ENCODE results near the gene GPR87.
A peak's percentile ranks its signal among the peaks of the same experiment; 100 is the strongest.

GPR87 gene

GRCh38 chr3:151315136-151315535 is 1.5 kb downstream of the GPR87 start:
- no peak for DNase-seq (ENCODE audit: low spot score)

DNA sequence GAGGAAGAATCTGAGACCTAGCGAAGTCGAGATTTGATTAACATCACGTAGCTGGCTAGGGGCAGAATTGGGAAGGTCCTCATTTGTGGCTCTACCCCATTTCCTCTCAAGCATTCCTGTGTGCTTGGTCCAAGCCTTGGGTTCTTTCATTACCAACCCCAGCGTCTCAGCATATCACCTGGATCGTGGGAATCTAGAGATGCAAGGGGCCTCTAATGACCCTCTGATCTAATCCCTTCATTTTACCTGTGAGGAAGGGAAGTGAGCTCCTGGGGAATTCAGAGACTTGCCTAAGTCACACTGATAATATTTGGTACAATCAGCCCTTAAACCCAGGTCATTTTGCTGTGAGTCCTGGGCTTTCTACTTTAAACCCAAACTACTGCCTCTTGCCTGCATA is 2.0 kb downstream of the GPR87 start:
- no peak for DNase-seq (ENCODE audit: low spot score)

DNA sequence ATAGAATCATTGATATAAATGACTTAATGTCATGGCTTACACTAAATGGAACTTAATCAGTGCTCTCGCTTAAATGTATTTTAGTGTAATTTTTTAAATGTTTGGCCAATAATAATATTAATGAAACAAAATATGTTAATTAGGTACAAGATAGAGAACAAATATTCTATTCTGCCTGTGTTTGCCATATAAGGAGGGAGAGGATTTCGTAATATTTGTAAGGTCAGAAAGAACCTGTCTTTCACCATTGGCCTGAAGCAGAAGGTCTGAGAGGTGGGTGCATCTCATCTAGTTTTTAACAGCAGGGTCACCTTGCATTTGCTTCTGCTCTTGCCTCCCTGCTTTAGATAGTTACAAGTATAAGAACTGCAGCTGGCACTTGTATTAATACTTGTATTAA is 2.5 kb downstream of the GPR87 start:
- no peak for DNase-seq (ENCODE audit: low spot score)

- no peak for DNase-seq (ENCODE audit: low spot score)
Measured at GRCh38 chr3:151312972-151313371, 3.6 kb downstream of the GPR87 start.

DNA sequence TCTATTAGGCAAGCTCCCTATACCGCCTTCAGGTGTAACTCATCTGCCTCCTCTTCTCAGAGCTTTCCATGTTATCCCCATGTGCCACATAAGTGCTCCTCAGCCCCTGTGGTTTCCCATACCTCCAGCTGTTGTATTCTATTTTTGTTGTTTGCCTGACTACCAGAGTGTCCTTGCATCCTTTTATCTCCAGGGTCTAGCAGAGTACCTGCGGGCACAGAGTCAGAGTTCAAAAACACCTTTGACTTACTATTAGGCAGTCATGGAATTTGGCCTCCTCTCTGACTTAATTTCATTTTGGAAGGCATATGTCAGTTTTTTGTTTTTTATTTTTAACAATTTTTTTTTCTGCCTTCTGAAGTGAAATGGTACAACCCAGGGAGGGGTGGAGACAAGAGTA is 7.1 kb downstream of the GPR87 start:
- DNase-seq (ENCODE audit: low spot score) = no peak

DNA sequence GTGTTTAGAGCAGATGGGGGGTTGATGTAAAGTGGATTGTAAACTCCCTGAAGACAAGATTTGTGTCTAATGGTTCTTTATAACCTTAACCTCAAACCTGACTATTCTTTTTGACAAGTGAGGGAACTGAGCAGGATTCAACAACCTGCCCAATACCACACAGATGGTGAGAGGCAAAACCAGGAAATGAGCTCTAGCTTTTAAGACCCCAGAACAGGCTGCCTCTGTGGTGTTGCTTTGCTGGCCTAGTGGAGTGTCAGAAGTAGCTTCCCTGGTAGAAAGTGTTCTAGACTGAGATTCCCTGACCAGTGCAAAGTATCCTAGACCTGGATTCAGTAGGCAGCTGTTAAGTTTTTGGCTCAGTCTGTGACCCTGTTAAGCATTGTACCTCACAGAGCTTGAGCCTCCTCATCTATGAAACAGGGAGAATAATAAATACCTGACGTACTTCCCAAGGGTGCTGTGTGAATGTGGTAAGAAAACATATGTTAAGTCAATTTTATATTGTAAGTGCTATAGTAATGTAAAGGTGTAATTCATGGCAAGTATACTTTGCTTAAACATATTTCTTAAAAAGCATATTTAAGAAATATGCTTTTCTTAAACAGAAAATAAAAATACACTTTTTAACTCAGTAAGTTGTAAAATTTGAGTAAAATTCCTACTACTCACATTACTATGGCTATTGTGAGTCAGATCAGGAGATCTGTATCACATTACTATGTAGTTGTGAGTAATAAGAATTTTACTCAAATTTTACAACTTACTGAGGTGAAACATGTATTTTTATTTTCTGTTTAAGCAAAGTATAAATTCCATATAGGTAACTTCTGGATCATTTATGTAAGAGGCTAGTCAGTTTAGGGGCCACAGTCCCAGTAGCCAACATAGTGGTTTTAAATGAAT is 8.8 kb downstream of the GPR87 start:
- no peak for DNase-seq (ENCODE audit: low spot score)

DNA sequence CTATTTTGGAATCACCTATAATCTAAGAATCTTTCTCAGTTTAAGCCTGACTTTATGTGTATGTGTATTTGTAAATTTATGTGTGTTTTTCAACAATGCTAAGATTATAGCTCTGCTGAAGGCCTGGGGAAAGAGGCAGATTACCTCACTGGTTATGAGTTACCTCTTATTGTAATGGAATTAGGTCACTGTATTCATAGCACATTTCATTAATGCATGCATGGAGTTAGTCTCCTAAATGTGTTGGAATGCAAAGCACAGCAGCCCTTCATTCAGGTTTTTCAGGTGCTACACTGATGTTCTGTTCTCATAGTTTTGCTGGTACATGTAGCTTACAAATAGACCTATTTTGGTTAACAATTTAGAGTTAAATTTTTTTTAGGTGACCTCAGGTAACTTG is 9.5 kb downstream of the GPR87 start:
- DNase-seq (ENCODE audit: low spot score) = no peak

- no peak for DNase-seq (ENCODE audit: low spot score)
Measured at GRCh38 chr3:151306168-151306810, 10.3 kb downstream of the GPR87 start.

DNA sequence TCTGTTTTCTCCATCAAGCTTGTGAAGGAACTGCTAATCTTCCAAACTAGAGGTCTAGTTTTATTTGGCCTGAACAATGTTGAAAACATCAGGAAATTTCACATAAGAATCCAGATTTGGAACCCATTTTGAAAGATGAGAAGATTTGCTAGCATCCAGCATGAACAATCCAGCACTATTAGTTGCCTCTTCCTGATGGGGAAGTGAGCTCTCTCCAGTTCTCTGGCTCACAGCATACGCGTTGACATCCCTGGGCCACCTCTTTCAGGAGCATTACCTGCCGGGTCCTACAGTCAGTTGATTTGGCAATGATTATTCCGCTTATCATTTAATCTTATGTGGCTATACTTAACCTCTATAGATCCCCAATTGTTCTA is 10.9 kb downstream of the GPR87 start:
- DNase-seq (ENCODE audit: low spot score) = no peak

DNA sequence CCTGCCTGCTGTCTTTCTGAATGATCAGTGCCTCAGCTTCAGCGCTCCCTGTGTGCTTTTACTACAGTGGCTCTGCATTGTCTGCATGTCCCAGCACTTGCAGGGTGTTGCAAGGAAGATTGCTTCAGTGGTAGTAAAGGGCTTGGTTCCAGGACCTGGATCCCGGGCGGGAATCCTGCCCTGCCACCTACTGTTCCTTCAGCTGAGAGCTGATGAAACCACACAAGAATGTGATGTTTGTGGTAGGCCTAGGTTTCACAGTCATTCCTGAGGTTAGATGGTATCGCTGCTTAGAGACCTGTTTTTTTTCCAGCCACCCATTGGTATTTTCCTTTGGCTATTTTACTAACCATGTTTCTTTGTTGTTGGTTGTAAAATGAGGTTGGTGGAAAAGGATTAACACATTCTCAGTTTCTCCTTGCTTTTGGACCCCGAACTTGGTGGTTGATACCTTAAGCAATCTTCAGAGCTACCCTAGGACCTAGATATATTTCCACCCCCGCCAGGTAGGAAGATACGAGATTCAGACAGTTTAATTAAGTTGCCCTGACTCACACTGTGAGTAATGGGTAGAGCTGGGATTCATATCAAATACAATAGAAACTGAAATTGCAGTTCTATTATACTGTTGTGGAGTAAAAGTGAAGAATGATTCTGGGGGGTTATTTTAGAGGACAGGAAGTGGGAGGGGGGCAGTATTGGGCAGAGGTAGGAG is 11.4 kb downstream of the GPR87 start:
- peak; percentile 56 for DNase-seq (ENCODE audit: low spot score)

DNA sequence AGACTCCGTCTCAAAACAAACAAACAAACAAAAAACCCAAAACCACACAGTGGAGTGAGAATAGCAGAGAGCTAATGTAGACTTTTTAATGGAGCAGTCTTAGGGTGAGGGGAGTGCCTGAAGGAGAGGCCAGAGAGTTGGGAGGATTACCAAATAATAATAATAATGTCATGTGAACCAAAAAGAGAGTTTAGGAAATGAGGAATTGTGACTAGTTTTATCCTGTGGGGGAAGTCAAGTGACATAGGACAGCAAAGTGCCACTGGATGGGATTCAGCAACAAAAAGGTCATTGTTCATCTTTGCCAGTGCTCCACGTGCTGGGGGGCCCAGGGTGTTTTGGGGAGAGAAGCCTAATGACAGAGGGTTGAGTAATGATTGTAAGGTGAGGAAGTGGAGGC is 12.9 kb downstream of the GPR87 start:
- DNase-seq (ENCODE audit: low spot score) = no peak

DNA sequence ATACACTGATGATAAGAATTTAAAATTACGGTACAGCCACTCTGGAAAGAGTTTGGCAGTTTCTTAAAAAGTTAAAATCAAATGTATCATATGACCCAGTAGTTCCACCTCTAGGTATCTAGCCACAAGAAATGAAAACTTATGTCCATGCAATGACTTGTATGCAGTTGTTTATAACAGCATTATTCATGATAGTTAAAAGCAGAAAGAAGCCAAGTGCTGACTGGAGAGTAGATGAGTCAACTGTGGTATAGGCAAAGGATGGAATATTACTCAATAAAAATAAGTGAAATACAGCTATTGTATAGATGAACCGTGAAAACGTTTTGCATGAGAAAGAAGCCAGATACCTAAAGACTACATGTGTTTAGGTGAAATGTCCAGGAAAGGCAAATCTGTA is 14.8 kb downstream of the GPR87 start:
- DNase-seq (ENCODE audit: low spot score) = no peak

- DNase-seq (ENCODE audit: low spot score) = no peak
Measured at GRCh38 chr3:151300539-151300938, 16.1 kb downstream of the GPR87 start.

GRCh38 chr3:151299006-151299405 is 17.6 kb downstream of the GPR87 start:
- no peak for DNase-seq (ENCODE audit: low spot score)

DNA sequence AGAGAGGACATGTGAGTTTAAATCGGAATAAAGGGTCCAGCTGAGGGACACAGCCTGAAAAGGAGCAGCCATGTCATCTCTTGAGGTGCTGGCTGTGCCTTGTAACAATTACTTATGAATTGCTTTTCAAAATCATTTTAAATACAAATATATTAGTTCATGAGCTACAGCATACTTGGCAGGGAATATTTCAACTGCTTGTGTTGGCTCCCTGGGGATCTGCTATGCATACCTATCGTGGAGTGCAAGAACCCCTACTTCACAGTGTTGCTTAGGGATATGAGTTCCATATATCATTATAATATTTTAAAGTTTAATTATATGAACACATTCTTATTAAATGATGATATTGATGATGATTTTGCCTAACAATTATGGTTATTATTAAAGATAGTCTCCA is 19.2 kb downstream of the GPR87 start:
- DNase-seq (ENCODE audit: low spot score) = no peak

GRCh38 chr3:151296226-151296625 is 20.4 kb downstream of the GPR87 start:
- no peak for DNase-seq (ENCODE audit: low spot score)

- peak; percentile 93 for DNase-seq (ENCODE audit: low spot score)
Measured at GRCh38 chr3:151293127-151293526, 23.5 kb downstream of the GPR87 start.

GRCh38 chr3:151290673-151291072 is 25.9 kb downstream of the GPR87 start:
- peak; percentile 58 for DNase-seq (ENCODE audit: low spot score)

DNA sequence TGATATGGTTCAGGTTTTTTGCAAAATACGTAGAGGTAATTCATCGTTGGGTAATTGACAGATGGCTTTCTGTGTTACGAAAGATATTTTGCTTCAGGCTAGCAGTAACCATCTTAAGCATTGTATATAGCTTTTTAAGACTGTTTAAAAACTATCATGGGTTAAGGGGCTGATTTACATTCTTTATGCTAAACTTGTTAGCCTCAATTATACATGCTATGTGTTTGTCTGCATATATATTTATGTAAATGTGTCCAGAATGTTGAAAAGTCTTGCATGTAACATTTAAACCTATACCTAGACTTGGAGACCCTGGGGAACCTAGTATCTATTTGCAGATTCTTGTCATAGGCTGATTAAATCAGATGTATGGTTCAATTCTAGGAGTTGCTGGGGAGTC is 27.2 kb downstream of the GPR87 start:
- no peak for DNase-seq (ENCODE audit: low spot score)

GRCh38 chr3:151285940-151286339 is 30.7 kb downstream of the GPR87 start:
- DNase-seq (ENCODE audit: low spot score) = no peak

GRCh38 chr3:151283907-151284461 is 32.6 kb downstream of the GPR87 start:
- DNase-seq (ENCODE audit: low spot score) = peak; percentile 62

DNA sequence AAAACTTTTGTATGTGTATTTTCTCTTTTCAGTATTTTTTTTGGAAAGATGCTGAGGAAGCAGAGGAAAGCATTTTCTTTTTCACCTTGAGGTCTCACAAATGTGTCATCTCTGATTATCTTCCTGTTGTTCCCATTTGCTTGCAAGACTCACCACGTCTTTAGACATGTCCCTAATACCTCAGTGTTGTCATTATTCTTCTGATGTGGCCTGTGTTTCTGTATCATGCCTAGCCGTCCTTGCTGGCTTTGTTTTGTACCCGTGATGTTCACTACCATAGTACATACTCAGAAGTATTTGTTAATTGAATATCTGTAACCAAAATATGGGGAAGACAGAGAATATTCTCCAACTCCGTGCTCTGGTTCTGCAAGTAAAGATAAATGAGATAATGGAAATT is 33.2 kb downstream of the GPR87 start:
- DNase-seq (ENCODE audit: low spot score) = no peak

DNA sequence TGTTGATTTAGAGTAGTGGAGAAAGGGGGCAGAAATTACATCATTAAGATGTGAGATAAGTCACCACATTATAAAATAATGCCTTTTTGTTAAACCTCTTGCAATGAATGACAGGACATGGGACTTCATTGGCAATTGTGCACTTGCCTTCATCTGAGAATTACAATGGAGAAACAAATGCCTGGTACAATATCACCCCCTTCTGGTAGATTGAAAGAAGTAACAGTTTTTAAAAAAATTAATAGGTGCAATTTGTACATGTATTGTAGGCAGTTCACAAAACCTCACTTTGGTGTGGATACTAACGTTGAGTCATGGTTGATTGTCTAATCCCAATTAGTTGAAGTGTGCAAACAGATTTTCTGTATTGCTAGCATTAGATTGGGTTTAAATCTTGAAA is 33.7 kb downstream of the GPR87 start:
- DNase-seq (ENCODE audit: low spot score) = peak; percentile 82

Data from COLO829 (cell line).